Activated effector memory CD4-positive, alpha-beta T cell treated with anti-CD3 and anti-CD28 coated beads, Interleukin-2, amount 50 U/mL, for 16 hours (primary cell): ENCODE measurements around the gene PJA2.
"Not testable (repeated sequence)": the region's sequence is repeated elsewhere in the genome, so short reads cannot be mapped to it uniquely, and the experiment has no call there.

Source experiments
- DNase-seq: peaks from one replicate; pipeline ENCODE4 v3.0.0-alpha.2; 2020

Gene PJA2

DNA sequence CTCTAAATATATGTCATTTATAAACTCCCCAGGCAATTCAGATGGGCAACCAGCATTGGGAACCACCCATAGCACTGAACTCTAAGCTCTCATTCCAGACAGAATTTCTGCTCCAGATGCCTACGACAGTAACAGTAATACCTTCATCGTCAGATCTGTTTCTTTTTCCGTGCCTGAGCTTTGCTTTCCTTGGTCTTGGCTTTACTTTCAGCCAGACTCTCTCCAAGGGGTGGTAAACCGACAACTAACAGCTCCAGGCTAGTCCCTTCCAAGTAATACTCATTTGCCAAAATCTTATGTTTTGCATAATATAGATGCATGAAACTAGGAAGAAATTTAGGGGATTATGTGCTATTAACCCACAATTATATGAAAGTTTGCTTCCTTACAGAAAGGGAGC is 102.3 kb downstream of the PJA2 start:
- DNase-seq, result no peak

GRCh38 chr5:109305352-109305751 is 104.4 kb downstream of the PJA2 start:
- DNase-seq, result no peak

DNA sequence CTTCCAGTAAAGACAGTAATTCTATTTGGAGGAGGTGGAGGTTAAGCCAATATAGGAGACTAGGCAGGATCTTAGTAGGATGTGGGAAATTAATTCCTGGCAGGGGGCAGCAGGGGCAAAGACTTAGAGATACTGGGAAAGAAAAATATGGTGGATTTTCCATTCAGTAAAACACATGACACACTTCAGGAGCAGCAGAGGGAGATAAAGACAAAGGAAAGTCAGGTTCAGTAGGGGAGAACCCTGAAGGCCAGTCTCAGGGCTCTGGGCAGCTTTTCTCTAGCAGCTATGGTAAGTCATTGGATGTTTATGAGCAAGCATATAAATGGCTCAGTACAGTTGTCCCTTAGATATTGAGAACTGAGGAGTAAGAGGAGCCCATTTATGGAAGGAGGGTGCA is 105.5 kb downstream of the PJA2 start:
- DNase-seq, result no peak

GRCh38 chr5:109300367-109300766 is 109.4 kb downstream of the PJA2 start:
- DNase-seq, result no peak

- DNase-seq, result no peak
Observed at GRCh38 chr5:109299557-109299956, 110.2 kb downstream of the PJA2 start.

GRCh38 chr5:109298794-109299193 is 111.0 kb downstream of the PJA2 start:
- no peak for DNase-seq

DNA sequence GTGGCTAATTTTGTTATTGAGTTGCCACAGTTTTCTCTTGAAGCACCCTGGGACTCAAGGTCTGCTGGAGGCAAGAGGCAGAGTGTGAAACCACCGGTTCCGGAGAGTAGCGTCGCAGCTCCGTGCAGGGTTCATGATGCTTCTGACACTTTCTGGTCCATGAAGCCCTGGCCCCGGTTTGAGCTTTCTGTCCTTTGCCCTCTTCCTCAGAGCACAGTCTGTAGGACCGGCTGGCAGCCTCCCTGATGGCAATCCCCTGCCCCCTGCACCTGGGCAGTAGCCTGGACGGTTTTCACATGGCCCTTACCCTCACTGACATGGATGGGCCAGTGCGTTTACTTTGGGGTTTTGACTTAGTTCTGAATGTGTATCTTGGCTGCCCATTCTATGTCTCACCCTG is 111.9 kb downstream of the PJA2 start:
- DNase-seq, result no peak

DNA sequence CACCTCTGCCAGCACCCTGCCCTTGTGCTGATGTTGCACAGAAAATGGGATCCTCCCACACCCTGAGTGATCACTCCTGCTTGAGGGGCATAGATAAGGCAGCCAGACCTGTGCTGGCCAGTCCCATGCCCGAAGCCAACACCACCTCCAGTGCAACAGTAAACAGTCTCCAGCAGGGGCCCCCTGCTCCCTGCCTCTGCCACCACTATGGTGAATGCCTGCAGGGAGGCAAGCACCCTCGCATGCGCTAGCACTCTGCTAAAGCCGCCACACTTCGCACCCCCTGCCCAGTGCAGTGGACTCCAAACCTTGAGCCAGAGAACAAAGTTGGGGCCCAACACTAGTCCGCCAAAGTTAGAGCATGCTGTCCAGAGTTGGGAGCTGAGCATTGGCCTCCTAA is 118.7 kb downstream of the PJA2 start:
- DNase-seq, result no peak

DNA sequence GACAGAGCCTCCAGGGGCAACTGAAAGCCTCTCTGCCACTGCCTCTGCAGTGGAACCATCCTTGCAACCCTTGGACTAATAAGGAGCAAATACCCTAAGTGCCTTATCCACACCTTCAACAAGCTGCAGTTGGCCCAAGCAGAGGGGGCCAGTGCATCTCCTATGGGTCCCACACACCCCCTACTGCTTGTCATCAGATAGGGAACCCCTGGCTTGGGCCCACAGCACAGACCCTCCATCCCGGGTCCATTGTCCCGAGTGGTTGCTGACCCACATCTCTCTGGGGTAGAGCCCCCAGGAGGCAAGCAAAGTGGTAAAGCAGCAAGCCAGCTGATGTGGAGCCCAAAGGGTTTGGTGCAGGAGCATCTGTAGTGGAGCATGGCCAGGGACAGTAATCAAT is 119.5 kb downstream of the PJA2 start:
- no peak for DNase-seq

GRCh38 chr5:109286628-109287027 is 123.1 kb downstream of the PJA2 start:
- not testable (repeated sequence) for DNase-seq
